ENCODE data around the gene TBX1. TPM values are rescaled to one million over a fixed set of nuclear protein-coding genes. Genes with fewer than 3 reads are reported as not detected.

The TBX1 gene
- total RNA-seq, 1 donor from 2014 or later: not detected

DNA sequence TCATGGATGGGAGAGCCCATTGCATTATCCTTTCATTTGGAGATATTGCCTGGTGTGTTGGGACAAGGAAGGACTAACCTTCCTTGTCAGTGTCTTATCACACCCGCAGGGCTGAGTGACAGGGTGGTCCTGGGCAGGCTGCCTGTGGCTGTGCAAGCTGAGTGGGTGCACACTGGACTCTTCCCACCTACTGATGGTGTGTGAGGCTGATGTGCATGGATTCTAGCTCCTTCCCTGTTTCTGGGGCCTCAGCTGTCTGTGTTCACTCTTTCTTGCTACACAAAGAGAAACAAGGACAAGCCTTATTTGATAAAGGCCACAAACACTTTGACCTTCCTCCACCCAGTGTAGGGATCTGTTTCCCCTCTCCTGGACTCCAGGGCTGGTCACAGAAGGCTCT, 22.0 kb downstream of the TBX1 start:
- TF ChIP-seq, protein P1, sequence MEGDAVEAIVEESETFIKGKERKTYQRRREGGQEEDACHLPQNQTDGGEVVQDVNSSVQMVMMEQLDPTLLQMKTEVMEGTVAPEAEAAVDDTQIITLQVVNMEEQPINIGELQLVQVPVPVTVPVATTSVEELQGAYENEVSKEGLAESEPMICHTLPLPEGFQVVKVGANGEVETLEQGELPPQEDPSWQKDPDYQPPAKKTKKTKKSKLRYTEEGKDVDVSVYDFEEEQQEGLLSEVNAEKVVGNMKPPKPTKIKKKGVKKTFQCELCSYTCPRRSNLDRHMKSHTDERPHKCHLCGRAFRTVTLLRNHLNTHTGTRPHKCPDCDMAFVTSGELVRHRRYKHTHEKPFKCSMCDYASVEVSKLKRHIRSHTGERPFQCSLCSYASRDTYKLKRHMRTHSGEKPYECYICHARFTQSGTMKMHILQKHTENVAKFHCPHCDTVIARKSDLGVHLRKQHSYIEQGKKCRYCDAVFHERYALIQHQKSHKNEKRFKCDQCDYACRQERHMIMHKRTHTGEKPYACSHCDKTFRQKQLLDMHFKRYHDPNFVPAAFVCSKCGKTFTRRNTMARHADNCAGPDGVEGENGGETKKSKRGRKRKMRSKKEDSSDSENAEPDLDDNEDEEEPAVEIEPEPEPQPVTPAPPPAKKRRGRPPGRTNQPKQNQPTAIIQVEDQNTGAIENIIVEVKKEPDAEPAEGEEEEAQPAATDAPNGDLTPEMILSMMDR (IDR thresholded peaks at IDR 0.05): no peak
- H3K27ac ChIP-seq: no peak overlapping the region
- H3K36me3 ChIP-seq: no peaks in the 10 kb centered on the region
- H3K27me3 ChIP-seq: no peaks in the 10 kb centered on the region
- no peaks in the 10 kb centered on the region for H3K9me3 ChIP-seq
- DNase-seq (ENCODE audit: low spot score in 2 of 2): no peak
- H3K4me1 ChIP-seq: no peaks in the 10 kb centered on the region
- H3K4me3 ChIP-seq: no peak overlapping the region
- intact Hi-C loops (cut with DNase I): no loop called here

DNA sequence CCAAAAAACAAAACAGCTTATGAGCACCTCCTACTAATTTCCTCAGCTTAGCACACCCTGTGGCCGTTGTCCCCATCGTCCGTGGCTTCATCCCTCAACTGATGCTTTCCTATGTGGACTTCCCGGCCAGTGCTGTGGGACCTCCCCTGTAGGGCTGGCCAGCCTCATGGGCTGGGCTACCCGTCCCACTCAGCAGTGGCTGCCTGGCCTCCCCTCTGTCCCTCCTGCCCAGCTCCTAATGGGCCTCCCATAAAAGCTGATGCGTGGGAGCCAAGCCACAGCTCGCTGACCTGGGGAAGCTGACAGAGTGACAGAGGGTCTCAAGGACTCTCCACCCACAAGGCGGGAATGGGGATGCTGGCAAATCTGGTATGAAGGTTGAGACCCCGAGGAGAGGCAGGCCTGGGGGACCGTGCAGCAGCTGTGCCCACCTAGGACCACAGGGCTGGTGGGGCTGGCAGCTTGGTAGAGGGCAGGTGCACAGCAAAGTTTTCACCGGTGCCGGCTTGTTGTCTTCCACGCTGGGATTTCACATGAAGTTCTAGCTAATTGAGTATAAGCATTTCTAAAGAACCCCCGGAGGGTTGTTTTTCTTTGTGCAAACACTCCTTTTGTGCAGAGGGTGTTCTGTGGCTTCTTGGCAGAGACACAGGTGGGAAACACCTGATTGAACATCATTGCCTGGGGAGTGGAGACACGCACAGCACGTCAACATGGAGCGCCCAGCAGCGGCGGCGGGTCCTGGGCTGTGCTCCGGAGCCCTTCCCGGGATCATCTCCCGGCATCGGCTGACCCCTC, 23.2 kb downstream of the TBX1 start:
- intact Hi-C loops (cut with DNase I): no loop called here
- Histone ChIP-seq H3K27me3 (no peaks in the 10 kb centered on the region), H3K36me3 (peaks cover 3 to 11% of the 10 kb centered on the region in 2 donors), H3K27ac (no peak overlapping the region), H3K4me1 (no peaks in the 10 kb centered on the region), H3K9me3 (no peaks in the 10 kb centered on the region), H3K4me3 (no peak overlapping the region)
- no peak for DNase-seq (ENCODE audit: low spot score in 2 of 2)
- TF ChIP-seq, protein P1 (IDR thresholded peaks at IDR 0.05): no peak

DNA sequence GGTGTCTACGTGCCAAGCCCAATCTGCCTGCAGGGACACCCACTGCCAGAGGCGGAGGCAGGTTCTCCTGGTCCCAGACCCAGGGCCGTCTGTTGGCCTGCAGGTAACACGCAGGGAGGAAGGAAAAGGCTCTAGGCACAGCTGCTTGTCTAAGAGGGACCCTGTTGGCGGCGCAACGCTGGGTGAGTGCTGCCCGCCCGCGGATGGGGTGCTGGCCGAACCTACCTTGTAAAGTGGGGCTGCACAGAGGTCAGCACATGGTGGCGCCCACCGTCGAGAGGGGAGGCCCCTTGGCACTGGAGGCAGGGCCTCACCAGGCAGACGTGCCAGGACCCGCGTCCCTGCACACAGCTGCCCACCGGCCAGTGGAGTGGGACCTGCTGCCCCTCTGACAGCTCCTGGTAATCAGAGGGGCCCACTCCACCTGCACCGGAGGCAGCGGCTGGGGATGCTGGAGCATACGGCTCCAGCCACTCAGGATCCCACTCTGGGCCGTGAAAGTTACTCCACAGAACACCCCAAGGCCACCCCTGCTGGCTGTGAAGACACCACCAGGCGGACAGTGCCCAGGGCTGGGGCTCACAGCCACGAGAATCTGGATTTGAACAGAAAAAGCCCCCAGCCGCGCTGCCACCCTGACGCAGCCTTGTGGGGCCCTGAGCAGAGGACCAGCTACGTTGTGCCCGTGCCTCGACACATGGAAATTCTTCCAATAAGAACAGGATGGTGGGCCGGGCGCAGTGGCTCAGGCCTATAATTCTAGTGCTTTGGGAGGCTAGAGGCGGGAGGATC, 24.0 kb downstream of the TBX1 start:
- Histone ChIP-seq H3K9me3 (no peaks in the 10 kb centered on the region), H3K36me3 (peaks cover 3 to 19% of the 10 kb centered on the region in 2 donors), H3K4me1 (no peaks in the 10 kb centered on the region), H3K27me3 (no peaks in the 10 kb centered on the region), H3K27ac (no peak overlapping the region), H3K4me3 (no peak overlapping the region)
- no peak for DNase-seq (ENCODE audit: low spot score in 2 of 2)
- TF ChIP-seq, protein P1 (IDR thresholded peaks at IDR 0.05): no peak
- intact Hi-C loops (cut with DNase I): no loop called here

DNA sequence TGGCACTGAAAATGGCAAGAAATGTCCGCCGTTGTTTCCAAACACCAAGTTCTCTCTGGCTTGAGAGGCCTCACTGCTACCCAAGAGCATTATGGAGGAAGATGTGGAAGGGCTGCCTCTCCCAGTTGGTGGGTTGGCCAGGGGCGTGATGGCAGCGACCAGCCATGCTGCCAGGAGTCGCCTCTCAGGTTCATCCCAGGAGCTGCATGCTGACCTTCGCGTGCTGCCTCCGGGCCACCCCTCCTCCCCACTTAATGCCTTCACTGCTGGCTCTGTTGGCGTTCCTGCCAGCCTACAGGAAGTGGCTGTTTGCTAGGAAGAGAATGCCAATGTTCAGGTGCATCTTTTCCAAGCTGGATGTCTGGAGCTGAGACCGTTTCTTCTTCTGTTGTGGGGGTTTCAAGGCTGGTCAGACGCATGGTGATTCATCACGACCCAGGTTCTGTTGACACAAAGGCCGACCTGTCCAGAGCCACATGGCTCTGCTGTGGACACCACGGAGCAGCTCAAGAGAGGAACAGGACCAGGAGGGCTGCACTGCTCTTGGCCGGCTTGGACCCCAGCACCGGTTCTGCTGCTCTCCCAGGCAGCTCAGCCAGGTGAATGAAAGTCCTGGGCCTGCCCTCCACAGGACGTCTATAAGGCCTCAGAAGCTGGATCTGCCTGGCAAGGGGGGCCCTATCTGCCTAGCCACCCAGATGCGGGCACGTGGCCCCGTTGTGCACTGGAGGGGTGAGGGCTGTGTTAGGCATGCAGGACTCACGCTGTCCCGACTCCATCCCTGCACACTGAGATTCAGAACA, 25.1 kb downstream of the TBX1 start:
- no peak overlapping the region for H3K27ac ChIP-seq
- H3K27me3 ChIP-seq: no peaks in the 10 kb centered on the region
- intact Hi-C loops (cut with DNase I): no loop called here
- TF ChIP-seq, protein P1 (IDR thresholded peaks at IDR 0.05): no peak
- peaks cover 3 to 19% of the 10 kb centered on the region in 2 donors for H3K36me3 ChIP-seq
- DNase-seq (ENCODE audit: low spot score in 2 of 2): no peak
- no peaks in the 10 kb centered on the region for H3K9me3 ChIP-seq
- no peak overlapping the region for H3K4me3 ChIP-seq
- H3K4me1 ChIP-seq: no peaks in the 10 kb centered on the region

DNA sequence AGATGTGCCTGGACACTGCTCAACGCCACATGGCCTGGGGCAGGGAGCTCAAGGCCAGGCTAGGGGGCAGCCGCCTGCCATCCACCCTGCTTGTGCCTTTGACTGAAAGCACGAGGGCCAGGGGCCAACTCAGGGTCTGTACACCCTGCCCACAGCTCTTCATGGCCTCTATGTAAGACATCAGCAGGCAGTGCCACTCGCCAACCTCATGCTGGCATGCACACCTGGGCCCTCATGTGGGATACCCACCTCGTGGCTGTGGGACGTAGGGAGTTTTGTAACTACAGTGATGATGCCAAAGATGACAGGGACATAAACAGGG, 25.6 kb downstream of the TBX1 start:
- no peak for DNase-seq (ENCODE audit: low spot score in 2 of 2)

More for the DNA sequence above, 25.6 kb downstream of the TBX1 start:
- Histone ChIP-seq H3K9me3 (no peaks in the 10 kb centered on the region), H3K4me1 (no peaks in the 10 kb centered on the region), H3K4me3 (no peak overlapping the region), H3K36me3 (peaks cover 3 to 19% of the 10 kb centered on the region in 2 donors), H3K27me3 (no peaks in the 10 kb centered on the region), H3K27ac (no peak overlapping the region)
- TF ChIP-seq, protein P1 (IDR thresholded peaks at IDR 0.05): no peak
- intact Hi-C loops (cut with DNase I): no loop called here
